GM12801 (cell line): ENCODE results near the gene SGO1.

Experiments used
- TF ChIP-seq, protein P1 (sequence below): IDR thresholded peaks from one replicate; pipeline ENCODE4 v1.5.1; 2011; ENCODE audit warnings: control low read depth; ENCODE audit not compliant: insufficient read length; ENCODE audit errors: extremely low read depth

Gene SGO1

DNA sequence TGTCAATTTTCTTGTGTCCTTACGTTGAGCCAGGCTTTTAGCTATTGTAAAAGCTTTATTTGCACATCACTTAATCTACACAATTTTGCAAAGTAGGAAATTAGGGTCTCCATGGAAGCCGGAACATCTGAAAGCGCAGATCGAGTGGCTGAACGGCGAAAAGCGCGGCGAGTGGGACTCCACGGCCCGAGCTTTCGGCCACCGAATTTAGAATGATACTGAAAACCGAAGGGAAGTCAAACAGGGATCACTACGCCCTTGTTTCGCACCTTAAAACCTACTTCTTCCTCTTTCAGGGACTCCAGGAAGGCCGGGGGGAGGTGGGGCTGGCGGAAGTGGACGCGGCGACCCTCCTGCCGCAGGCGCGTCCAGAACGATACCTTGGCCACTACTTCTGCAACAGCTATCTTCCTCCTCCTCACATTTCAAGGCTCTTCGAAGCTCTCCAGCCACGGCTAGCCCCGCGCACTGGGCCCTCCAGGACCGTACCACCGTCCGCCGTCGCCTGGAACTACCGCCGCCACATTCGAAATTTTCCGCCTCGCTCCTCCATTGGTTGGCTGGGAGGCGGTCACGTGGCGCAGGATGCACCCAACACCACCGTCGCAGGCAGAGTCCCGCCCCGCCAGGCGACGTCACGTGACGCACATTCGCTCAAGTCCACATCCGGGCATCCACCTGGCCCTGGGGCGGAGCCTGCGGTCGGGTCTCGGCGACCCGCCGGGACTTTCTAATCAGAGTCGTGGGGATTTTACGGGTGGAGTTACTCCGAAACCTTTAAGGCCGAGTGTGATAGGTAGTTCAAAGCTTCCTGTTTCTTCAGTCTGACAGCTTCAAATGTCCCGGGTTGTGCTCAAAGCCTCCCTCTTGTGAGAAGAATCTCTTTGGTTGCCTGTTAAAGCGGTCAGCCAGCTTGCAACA is at the start of gene SGO1:
TSS of gene SGO1 (minus strand) at position 528 of the 921 bp plus-strand sequence. CDS start 2,179 bp downstream, outside the sequence.
- TF ChIP-seq, protein P1, sequence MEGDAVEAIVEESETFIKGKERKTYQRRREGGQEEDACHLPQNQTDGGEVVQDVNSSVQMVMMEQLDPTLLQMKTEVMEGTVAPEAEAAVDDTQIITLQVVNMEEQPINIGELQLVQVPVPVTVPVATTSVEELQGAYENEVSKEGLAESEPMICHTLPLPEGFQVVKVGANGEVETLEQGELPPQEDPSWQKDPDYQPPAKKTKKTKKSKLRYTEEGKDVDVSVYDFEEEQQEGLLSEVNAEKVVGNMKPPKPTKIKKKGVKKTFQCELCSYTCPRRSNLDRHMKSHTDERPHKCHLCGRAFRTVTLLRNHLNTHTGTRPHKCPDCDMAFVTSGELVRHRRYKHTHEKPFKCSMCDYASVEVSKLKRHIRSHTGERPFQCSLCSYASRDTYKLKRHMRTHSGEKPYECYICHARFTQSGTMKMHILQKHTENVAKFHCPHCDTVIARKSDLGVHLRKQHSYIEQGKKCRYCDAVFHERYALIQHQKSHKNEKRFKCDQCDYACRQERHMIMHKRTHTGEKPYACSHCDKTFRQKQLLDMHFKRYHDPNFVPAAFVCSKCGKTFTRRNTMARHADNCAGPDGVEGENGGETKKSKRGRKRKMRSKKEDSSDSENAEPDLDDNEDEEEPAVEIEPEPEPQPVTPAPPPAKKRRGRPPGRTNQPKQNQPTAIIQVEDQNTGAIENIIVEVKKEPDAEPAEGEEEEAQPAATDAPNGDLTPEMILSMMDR = no peak

DNA sequence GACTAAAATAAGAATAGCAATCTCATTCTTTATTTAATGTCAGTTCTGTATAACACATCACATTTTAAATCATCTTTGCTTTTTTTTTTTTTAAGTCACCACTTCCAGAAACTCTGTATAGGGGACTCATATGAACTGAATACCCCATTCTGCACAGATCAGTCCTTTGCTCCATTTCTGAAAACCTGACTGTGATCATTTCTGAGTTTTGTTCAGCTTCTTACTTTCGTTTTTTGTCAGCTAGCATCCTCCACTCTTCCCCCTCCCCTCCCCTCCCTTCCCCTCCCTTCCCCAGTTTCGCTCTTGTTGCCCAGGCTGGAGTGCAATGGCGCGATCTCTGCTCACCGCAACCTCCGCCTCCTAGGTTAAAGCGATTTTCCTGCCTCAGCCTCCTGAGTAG is 49.8 kb upstream of the SGO1 start:
- TF ChIP-seq, protein P1 = no peak

DNA sequence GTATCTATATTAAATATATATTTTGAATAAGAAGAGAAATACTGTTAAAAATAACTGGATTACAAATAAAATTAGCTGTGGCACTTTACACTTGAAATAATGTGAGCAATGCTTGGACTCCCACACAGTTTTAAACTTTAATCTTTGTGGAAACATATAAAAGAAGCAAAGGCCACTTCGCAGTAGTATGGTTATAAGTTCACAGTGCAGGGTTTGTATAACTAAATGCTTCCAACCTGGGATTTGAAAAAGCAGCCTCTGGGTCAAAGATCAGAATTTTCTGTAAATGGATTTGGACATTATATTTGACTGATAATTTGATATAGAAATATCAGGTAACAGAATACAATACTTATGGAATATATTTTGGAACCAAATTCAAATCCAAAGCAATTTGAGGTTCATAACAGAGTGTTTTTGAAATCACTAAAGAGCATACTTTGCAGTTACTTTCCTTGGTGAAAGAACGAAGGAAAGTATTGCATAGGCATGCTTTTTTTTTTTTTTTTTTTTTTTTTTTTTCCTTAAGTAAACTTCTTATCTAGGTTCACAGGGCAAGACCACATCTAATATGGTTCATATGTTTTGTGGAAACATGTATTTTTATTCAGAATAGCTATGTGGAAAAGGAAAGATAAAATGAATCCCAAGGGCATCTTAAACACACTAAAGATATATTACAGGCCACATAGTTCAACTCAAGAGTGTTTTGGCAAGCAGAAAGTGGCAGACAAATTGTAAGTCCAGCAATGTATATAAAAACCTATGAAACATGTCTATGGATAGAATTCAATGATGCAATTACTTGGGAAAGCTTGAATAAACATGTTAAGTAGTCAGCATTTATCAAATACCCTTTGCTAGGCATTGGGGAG is 47.1 kb upstream of the SGO1 start:
- TF ChIP-seq, protein P1 = no peak

GRCh38 chr3:20230954-20231353 is 44.9 kb upstream of the SGO1 start:
- TF ChIP-seq, protein P1 = no peak

DNA sequence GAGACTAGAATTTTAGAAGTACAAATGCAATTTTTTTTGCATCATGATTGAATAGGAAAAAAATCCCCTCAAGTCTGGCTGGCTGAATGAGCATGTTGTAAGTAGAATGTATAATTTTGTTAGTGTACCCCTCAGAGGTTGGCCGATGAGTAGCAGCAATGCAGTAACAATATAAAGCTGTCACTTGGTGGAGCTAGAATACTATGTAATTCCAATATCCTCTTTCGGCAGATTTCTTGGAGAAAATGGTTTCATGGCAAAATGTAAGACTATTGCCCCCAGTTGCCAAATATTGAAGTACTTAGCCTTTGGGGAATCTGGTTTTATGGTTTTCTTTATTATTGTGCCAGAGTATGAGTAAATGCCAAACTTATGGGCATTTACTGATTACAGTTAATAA is 39.8 kb upstream of the SGO1 start:
- TF ChIP-seq, protein P1 = no peak

GRCh38 chr3:20222274-20222673 is 36.3 kb upstream of the SGO1 start:
- TF ChIP-seq, protein P1 = no peak

DNA sequence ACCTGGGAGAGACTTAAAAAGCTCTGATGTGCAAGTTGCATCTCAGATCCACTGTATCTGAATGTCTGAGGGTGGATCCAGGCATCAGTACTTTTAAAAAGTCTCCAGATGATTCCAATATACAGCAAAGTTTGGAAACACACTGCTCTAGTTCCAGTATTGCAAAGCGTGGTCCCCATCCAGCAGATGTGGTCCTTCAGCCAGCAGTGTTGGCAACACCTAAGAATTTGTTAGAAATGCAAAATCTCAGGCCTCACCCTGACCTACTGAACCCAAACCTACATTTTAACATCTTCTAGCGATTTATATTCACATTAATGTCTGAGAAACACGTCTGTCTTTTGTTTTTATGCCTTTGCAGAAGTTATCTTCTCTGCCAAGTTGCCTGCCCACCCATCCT is 32.2 kb upstream of the SGO1 start:
- TF ChIP-seq, protein P1 = no peak
